Endodermal cell (in vitro differentiated cells): Measurements from ENCODE around the gene RNF112. TPM values are rescaled to one million over a fixed set of nuclear protein-coding genes. Genes with fewer than 3 reads are reported as not detected.

ENCODE experiments used
- DNase-seq: peaks from one replicate; pipeline ENCODE4 v3.0.0-alpha.2; 2017
- H3K27ac ChIP-seq: 2 replicates; pipeline ENCODE4 v1.5.1; 2013; ENCODE audit warnings: mild to moderate bottlenecking, low read depth, low read length, moderate library complexity
- H3K27me3 ChIP-seq: 2 replicates; pipeline ENCODE4 v1.6.1; 2013; ENCODE audit warnings: mild to moderate bottlenecking, low read length, moderate library complexity; ENCODE audit not compliant: insufficient read depth, control insufficient read depth, poor library complexity, severe bottlenecking
- H3K36me3 ChIP-seq: 2 replicates; pipeline ENCODE4 v1.7.0; 2013; ENCODE audit warnings: mild to moderate bottlenecking, low read length, moderate library complexity; ENCODE audit not compliant: control insufficient read depth, insufficient read depth
- H3K4me1 ChIP-seq: one replicate; pipeline ENCODE4 v1.7.0; 2013; ENCODE audit warnings: low read length; ENCODE audit not compliant: control insufficient read depth, insufficient read depth
- H3K4me3 ChIP-seq: 2 replicates; pipeline ENCODE4 v1.5.1; 2013; ENCODE audit warnings: mild to moderate bottlenecking, low read length, moderate library complexity
- H3K9ac ChIP-seq: 2 replicates; pipeline ENCODE4 v1.6.1; 2013; ENCODE audit warnings: mild to moderate bottlenecking, low read length, moderate library complexity; ENCODE audit not compliant: poor library complexity, severe bottlenecking; ENCODE audit errors: extremely low read depth
- H3K9me3 ChIP-seq: 2 replicates; pipeline ENCODE4 v1.6.1; 2013; ENCODE audit warnings: mild to moderate bottlenecking, low read length, moderate library complexity; ENCODE audit not compliant: control insufficient read depth
- H3K27ac Mint-ChIP-seq: 2 replicates; pipeline ENCODE4 v1.8.0; 2020; ENCODE audit warnings: mixed read lengths
- H3K27me3 Mint-ChIP-seq: 2 replicates; pipeline ENCODE4 v1.8.0; 2021; ENCODE audit warnings: mild to moderate bottlenecking, mixed read lengths; ENCODE audit not compliant: insufficient read depth
- H3K36me3 Mint-ChIP-seq: 2 replicates; pipeline ENCODE4 v1.8.0; 2020; ENCODE audit warnings: low read depth, mixed read lengths
- H3K4me1 Mint-ChIP-seq: 2 replicates; pipeline ENCODE4 v1.8.0; 2020; ENCODE audit warnings: mixed read lengths
- H3K4me3 Mint-ChIP-seq: 2 replicates; pipeline ENCODE4 v1.8.0; 2020; ENCODE audit warnings: mild to moderate bottlenecking, moderate library complexity, mixed read lengths
- H3K9me3 Mint-ChIP-seq: 2 replicates; pipeline ENCODE4 v1.8.0; 2020; ENCODE audit warnings: mild to moderate bottlenecking, mixed read lengths
- WGBS, 2 experiments: methylation state at CpG; one replicate each; pipeline versions ENCODE4 v1.1.5 to v1.1.7; 2013; ENCODE audit warnings: missing lambda C conversion rate in 2 of 2, mixed read lengths in 1 of 2; ENCODE audit not compliant: insufficient coverage in 1 of 2, insufficient read length in 1 of 2; 5-methylcytosine and 5-hydroxymethylcytosine counted together
- total RNA-seq, 2 donors: library from RNA; stranded (reverse); fragmentation: NEBNext Ultra II Directional in 1 of 2; extraction: Animal tissue kit (Norgen Biotek cat#: 25700) in 1 of 2; gene quantifications; 2 replicates in 1 of 2; 3 replicates in 1 of 2; pipeline ENCODE4 v1.2.1, GENCODE V29; 2021
- TF ChIP-seq, protein P1 (sequence below): fragments of 200-600 bp; sonication (generic); conservative IDR thresholded peaks from 2 replicates; pipeline ENCODE4 v1.5.0; 2021; ENCODE audit warnings: antibody characterized with exemption, mild to moderate bottlenecking

The RNF112 gene
- total RNA-seq, 2 donors from 2014 or later: 1.1 to 1.9 TPM

DNA sequence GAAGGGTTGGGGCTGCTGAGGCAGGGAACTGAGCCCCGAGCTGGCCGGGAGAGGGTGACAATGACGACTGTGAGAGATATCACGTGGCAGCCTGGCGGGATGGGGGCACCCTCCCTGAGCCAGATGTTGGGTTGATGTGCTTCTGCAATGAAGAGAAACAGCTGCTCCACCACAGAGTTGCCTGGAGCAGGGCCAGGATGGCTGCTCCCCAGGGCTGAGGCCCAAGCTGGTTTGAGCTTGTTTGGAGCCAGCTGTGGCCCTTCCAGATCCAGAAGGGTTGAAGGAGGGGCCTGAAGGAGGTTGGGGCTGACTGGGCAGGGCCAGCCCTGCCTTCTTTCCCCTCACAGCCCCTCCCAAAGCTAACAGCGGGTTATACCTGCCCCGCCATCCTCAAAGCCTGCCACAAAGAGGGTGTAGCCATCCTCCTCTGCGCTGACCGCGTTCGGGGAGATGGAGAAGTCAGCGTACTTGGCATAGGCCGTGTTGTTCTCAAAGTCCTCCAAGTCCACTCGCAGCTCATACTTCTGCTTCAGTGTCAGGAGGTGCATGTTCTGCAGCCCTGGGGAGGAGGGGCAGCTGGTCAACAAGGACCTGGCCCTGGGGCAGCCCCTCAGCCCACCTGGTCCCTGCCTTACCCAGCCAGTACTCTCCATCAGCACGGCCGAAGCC is 26.2 kb upstream of the RNF112 start:
- Histone ChIP-seq H3K4me3 (no peak overlapping the region), H3K27me3 (no peaks in the 10 kb centered on the region), H3K36me3 (peaks cover 56% of the 10 kb centered on the region), H3K9me3 (no peaks in the 10 kb centered on the region), H3K27ac (no peak overlapping the region), H3K9ac (no peak overlapping the region), H3K4me1 (peaks cover 13% of the 10 kb centered on the region)
- Mint-ChIP-seq H3K9me3 (no peaks in the 10 kb centered on the region), H3K27ac (peak overlapping the region; percentile 55), H3K36me3 (peaks cover 45% of the 10 kb centered on the region), H3K4me1 (peaks cover 37% of the 10 kb centered on the region), H3K27me3 (no peaks in the 10 kb centered on the region), H3K4me3 (no peak overlapping the region)
- DNase-seq: no peak
- TF ChIP-seq, protein P1, sequence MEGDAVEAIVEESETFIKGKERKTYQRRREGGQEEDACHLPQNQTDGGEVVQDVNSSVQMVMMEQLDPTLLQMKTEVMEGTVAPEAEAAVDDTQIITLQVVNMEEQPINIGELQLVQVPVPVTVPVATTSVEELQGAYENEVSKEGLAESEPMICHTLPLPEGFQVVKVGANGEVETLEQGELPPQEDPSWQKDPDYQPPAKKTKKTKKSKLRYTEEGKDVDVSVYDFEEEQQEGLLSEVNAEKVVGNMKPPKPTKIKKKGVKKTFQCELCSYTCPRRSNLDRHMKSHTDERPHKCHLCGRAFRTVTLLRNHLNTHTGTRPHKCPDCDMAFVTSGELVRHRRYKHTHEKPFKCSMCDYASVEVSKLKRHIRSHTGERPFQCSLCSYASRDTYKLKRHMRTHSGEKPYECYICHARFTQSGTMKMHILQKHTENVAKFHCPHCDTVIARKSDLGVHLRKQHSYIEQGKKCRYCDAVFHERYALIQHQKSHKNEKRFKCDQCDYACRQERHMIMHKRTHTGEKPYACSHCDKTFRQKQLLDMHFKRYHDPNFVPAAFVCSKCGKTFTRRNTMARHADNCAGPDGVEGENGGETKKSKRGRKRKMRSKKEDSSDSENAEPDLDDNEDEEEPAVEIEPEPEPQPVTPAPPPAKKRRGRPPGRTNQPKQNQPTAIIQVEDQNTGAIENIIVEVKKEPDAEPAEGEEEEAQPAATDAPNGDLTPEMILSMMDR: no peak
- WGBS, 2 experiments: 95 to 99% methylated on average over 10 to 16 of the region's 16 CpGs

GRCh38 chr17:19385521-19385983 is 25.5 kb upstream of the RNF112 start:
- 91 to 100% methylated on average over 4 to 9 of the region's 9 CpGs for WGBS, 2 experiments
- H3K9ac ChIP-seq: no peak overlapping the region

GRCh38 chr17:19386051-19386929 is 24.7 kb upstream of the RNF112 start:
- Histone ChIP-seq H3K9me3 (no peaks in the 10 kb centered on the region), H3K4me3 (no peak overlapping the region), H3K36me3 (peaks cover 42% of the 10 kb centered on the region), H3K4me1 (peaks cover 7% of the 10 kb centered on the region), H3K9ac (no peak overlapping the region), H3K27ac (peak overlapping the region; percentile 51), H3K27me3 (no peaks in the 10 kb centered on the region)
- H3K27me3 Mint-ChIP-seq: no peaks in the 10 kb centered on the region
- H3K36me3 Mint-ChIP-seq: peaks cover 31% of the 10 kb centered on the region
- H3K9me3 Mint-ChIP-seq: no peaks in the 10 kb centered on the region
- 73 to 87% methylated on average over 11 to 20 of the region's 20 CpGs for WGBS, 2 experiments
- H3K27ac Mint-ChIP-seq: peak overlapping the region; percentile 86
- TF ChIP-seq, protein P1: no peak
- H3K4me3 Mint-ChIP-seq: peak overlapping the region; percentile 32
- H3K4me1 Mint-ChIP-seq: peaks cover 38% of the 10 kb centered on the region
- DNase-seq: peak; percentile 79

More at GRCh38 chr17:19385521-19385983, 25.5 kb upstream of the RNF112 start:
- H3K36me3 Mint-ChIP-seq: peaks cover 38% of the 10 kb centered on the region
- H3K4me1 ChIP-seq: peaks cover 10% of the 10 kb centered on the region
- H3K4me3 Mint-ChIP-seq: no peak overlapping the region
- H3K4me3 ChIP-seq: no peak overlapping the region
- no peaks in the 10 kb centered on the region for H3K9me3 ChIP-seq
- peak overlapping the region; percentile 20 for H3K27ac Mint-ChIP-seq
- no peaks in the 10 kb centered on the region for H3K27me3 Mint-ChIP-seq
- H3K27me3 ChIP-seq: no peaks in the 10 kb centered on the region
- peaks cover 34% of the 10 kb centered on the region for H3K4me1 Mint-ChIP-seq
- TF ChIP-seq, protein P1: no peak
- no peaks in the 10 kb centered on the region for H3K9me3 Mint-ChIP-seq
- H3K36me3 ChIP-seq: peaks cover 50% of the 10 kb centered on the region
- H3K27ac ChIP-seq: no peak overlapping the region
- DNase-seq: no peak
